GM19463 (cell line): ENCODE measurements around the gene ZNF22.

ENCODE experiments used
- ATAC-seq: cut with Tn5 transposase; IDR thresholded peaks from one replicate; pipeline ENCODE4 v1.9.1; 2021; ENCODE audit warnings: mild to moderate bottlenecking, moderate library complexity; ENCODE audit not compliant: unreplicated experiment

Gene ZNF22

DNA sequence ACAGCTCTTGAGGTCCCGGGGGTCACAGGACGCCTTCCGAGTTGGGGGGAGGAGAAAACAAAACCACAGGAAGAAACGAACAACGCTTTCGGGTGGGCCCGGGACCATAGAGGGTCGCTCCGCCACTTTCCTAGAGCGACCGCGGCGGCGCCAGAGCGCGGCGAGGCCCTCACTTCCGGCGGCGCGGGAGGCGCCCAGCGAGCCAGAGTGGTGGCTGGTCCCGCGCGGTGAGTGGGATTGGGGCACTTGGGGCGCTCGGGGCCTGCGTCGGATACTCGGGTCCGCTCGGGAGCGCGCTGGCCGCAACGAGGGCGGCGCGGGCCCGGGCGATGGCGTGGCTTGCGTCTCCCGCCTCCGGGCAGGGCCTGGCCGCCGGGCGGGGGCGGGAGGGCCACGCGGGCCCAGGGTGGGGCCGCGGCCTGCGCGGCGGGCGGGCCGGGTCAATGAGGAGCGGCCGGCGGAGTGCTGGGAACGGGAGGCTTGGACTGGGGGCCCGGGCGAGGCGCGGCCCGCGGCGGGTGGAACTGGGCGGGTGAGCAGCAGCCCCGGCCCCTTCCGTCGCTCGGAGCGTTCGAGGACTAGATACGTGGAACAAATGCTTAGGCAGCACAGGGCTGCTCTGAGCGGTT, at the start of gene ZNF22:
Gene ZNF22, plus strand, starts transcription at position 172 of the 629 bp plus-strand sequence. CDS start 2,446 bp downstream, outside the sequence.
- peak; percentile 74 for ATAC-seq

DNA sequence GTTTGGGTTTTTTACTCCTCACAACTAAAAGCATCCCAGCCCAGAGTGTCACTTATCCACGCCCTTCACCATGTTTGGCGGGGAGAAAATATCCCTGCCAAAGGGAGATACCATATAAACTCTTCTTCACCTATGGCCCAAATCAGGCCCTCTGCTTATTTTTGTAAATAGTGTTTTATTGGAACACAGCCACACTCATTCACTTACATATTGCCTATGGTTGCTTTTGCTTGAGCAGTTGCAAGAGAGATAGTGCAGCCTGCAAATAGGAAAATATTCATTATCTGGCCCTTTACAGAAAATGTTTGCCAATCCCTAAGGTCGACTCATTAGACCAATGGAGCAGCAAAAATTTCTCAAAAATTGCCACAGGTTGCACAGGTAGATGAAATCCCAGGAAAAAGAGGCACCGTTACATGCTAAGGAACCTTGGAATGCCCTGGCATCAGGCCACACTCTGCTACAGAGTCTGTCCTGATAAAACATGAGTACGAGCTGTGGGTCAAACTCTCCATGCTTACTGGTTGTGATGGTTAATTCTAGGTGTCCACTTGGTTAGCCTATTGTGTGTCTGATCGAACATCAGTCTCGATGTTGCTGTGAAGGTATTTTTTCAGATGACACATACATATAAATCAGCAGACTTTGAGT, 49.0 kb upstream of the ZNF22 start:
- no peak for ATAC-seq

- no peak for ATAC-seq
Observed at GRCh38 chr10:44952779-44953231, 47.9 kb upstream of the ZNF22 start.

DNA sequence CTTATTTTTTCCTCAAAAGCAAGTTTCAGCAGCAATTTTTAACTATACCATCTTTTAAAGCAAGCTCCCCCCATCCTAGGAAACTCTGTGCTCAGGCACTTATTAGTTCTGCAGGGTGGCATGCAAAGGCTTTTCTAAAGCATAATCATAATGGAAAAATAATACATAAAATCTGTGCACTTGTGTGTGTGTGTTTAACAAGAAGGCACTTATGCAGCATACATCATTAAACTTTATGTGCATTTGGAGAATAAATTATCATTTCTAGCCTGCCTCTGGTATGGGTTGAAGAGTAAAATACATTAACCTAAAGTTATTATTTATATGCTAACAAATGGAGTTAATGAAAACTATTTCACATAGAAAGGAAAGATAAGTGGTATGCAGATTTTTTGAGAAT, 46.7 kb upstream of the ZNF22 start:
- ATAC-seq = no peak

GRCh38 chr10:44954962-44955361, 45.8 kb upstream of the ZNF22 start:
- ATAC-seq = no peak

DNA sequence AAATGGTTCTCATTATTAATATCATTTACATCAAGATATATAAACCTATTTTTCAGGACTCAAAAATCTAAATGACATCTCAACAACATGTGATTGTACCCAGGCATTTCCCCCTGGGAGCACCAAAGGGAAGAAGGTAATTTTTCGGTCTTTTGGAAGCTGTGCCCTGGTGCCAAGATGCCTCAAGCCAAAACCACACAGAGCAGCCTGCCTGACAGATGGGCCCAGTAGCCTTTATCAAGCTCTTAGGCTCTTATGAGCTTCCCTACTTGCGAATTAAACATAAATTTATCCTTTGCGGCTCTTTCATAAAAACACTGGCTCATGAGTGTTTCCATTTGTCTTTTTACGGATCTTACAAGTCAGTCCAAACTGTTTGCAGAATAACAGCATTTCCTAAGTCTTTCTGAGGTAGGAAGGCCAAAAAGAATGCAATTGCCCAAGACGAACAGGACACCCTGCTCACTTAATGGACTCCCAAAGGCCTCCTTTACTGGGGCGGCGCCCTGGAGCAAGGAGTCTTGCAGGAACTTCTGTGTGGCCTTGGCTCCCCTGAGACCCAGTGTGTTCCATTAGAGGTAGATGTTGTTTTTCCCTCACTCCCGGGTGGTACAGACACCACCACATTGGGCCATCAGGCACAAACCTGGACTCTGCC, 45.2 kb upstream of the ZNF22 start:
- no peak for ATAC-seq

GRCh38 chr10:44956226-44956625, 44.5 kb upstream of the ZNF22 start:
- no peak for ATAC-seq

DNA sequence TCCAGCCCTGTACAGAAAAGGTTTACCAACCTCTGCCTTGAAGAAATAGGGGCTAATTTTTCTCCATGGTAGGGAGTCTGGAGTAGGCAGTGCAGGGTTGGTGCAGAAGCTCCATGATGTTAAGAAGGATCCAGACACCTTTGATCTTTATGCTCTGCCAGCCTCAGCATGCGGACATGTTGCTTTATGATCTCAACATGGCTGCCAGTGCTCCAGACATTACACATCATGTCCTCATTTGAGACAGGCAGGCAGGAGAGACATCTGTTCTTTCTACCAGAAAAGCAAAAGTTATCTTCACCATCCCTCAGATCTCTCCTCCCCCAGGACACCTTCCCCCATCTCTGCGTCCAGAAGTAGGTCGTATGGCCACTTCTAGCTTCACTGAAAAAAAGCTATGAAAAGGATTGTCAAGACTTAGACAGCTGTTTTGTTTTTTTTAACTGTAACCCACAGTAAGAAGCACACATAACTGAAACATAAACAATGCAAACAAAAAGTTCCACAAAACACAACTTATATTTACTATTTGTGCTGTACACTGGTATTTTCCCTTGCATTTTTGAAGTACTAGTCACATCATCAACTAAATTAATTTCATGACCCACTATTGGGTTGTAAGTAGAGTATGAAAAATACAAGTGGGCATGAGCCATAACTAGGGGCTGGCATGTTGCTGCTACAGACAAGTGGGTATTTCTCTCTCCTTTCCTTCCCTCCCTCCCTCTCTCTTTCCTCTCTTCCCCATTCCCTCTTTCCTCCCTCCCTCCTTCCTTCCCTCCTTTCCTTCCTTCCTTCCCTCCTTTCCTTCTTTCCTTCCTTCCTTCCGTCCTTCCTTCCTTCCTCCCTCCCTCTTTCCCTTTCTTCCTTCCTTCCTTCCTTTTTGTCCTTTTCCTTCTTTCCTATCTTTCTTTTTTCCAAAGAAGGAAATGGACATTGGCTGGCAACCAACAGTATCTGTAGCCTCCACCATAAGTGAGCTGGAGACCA, 43.7 kb upstream of the ZNF22 start:
- ATAC-seq = no peak

GRCh38 chr10:44958196-44958897, 42.4 kb upstream of the ZNF22 start:
- no peak for ATAC-seq

DNA sequence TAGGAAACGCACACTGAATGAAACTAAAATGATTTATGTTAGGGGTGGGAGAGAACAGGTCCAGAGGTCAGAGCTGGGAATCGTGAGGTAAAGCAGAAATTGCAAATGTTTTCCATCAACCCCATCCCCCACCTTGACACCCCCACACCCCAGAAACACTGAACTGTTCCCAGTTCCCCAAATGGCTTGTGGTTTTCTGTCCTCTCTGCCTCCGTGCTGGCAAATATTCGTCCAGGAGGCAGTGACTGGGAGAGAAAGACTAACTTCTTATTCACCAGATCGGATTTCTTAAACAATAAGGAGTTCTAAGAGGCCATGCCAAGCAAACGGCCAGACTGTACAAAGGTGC, 41.9 kb upstream of the ZNF22 start:
- no peak for ATAC-seq

DNA sequence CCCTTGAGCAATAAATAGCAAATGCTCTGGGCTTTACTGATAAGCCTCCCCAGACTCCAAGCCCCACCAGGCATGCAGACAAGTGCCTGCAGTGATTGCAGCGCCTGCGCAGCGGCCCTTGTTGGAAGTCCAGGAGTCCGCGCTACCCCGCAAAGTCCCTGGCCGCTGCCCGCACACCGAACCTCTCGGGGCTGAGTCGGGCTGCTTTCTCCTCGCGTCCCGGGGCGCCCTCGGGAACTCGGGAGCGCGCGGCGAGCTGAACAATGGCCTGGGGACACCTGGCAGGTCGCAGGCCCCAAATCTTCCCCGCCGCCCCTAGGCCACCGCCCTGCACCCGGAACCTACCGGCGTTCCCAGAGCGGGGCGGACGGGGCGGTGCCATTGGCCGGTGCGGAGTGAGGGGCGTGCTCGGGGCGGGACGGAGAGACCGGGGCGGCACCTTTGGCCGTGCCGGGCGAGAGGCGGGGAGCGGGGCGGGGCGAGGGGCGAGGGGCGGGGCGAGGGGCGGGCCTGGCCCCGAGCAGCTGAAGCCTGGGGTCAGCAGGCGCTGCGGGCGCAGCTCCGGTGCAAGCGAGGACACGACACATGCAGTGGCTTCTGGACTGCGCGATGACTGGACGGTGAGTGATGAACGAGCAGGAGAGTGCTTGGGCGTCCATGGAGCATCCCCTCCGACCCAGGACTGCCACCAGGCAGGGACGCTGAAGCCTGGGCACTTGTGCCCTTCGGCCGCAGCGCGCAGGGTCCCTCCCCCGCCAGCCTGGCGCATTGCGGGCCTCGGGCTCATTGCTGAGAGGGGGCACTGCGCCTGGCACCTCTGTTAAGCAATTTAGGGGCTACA, 41.3 kb upstream of the ZNF22 start, which contains the start of gene RASSF4:
Gene RASSF4, plus strand, starts transcription at position 556 of the 841 bp plus-strand sequence. CDS start 10,401 bp downstream, outside the sequence.
- ATAC-seq = peak; percentile 90

- ATAC-seq = no peak
Observed at GRCh38 chr10:44960088-44960460, 40.6 kb upstream of the ZNF22 start.

DNA sequence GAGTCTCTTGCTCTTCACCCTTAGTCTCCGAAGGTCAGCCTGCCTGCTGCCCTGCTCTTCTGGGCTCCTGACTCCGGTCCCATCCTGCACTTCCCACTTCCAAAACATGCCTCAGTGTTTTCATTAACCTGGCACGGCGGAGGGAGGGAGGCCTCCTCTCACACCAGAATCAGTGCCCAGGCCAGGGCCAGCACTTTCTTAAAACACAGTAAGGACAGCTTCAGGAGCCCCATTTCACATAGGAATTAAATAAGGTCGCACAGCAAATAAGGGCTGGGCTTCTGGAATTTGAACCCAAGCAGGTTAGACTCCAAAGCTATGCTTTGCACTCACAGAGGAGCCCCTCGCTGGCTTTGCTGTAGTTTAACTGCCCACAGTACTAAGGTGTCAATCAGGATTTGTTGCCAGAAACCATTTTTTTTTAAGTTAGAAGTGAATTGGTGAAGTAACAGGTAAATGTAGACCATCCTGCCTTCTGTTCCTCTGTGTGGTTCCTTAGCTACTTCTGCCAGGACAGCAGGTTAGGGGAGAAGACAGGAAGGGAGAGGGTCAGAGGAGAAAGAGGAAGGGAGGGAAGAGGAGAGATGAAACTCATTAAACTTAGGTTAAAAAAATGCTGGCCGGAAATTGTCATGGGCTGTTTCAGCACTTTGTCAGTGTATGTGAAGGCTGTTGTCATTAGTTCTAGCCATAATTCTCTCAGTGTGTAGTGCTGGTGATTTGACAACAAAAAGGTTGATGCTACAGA, 40.1 kb upstream of the ZNF22 start:
- ATAC-seq = no peak

DNA sequence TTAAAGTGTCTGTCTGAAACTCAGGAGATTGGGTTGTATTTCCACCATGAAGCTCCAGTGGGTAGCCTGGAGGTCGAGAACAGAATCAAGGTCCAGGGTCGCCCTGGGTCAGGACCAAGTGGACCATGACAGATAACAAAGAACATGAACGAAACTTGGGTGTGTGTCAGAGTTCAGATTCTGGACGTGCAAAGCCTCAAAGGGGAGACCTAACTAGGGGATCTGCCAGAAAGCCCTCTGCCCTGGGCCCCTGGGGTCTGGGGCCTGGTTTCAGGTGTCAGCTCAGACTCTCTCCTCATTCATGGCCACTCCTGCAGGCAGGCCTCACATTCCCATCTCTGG, 39.5 kb upstream of the ZNF22 start:
- ATAC-seq = no peak

- ATAC-seq = no peak
Observed at GRCh38 chr10:44961931-44962750, 38.6 kb upstream of the ZNF22 start.

DNA sequence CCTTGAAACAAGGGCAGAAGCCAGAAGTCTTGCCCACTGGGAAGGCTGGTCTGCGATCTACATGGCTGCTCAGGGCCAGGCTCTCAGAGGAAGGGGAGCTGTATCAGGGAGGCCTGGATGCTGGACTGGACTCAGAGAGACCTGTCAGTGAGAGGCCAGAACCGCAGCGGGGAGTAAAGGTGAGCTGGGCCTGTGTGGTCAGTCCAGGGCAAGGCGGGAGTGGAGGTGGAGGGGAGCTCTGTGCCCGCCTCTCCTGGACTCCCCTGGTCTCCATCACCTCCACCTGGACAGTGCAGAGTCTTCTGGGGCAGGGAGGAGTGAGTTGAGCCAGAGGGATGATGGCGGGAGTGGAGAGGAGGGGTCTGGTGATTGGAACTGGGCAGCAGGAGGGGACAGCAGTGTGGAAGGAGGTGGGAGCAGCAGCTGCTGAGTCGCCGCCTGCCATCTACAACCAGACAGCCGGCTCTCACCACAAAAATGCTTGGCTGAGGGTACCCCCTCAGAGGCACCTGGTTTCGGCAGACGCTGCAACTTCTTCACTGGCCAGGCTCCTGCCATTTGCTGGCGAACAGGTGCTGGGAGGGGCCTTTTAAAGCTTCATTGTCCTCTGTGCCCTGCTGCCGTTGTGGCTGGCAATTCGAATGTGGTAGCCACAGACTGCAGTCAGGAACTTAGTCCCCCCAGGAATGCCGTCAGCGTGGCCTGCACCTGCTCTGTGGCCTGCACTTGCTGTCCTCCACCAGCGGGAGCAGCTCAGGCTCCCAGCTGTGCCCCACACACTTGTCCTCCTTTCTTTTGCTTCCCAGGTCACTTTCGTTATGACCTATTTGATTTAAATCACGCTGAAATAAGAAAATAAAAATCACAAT, 37.6 kb upstream of the ZNF22 start:
- no peak for ATAC-seq
